CD14-positive monocyte (primary cell): ENCODE data around the gene TTC28. TPM values are rescaled to one million over a fixed set of nuclear protein-coding genes. Genes with fewer than 3 reads are reported as not detected.

Source experiments
- DNase-seq, 3 donors: peaks; one replicate each; pipeline ENCODE4 v3.0.0-alpha.2; 2011 to 2022
- H2AFZ ChIP-seq: 2 replicates; pipeline ENCODE4 v1.6.0; 2012; ENCODE audit warnings: mild to moderate bottlenecking, low read depth, low read length, inconsistent platforms; ENCODE audit not compliant: insufficient read depth, poor library complexity, severe bottlenecking
- H3K27ac ChIP-seq, 2 donors: 1 replicate in 1 of 2; 2 replicates in 1 of 2; pipeline ENCODE4 v1.5.1; 2012 to 2013; ENCODE audit warnings: low read length in 2 of 2, control low read depth in 1 of 2, inconsistent platforms in 1 of 2, low read depth in 1 of 2, mild to moderate bottlenecking in 1 of 2
- H3K27me3 ChIP-seq, 2 donors: one replicate each; pipeline versions ENCODE4 v1.6.0 to v1.6.1; 2011 to 2013; ENCODE audit warnings: low read length in 2 of 2; ENCODE audit not compliant: control insufficient read depth in 2 of 2, insufficient read depth in 2 of 2
- H3K36me3 ChIP-seq, 2 donors: replicated peaks in 1 of 2; 1 replicate in 1 of 2; 2 replicates in 1 of 2; pipeline versions ENCODE4 v1.5.1 to v1.6.1; 2012 to 2013; ENCODE audit warnings: low read length in 2 of 2, control low read depth in 1 of 2, inconsistent platforms in 1 of 2, mild to moderate bottlenecking in 1 of 2; ENCODE audit not compliant: insufficient read depth in 2 of 2, control insufficient read depth in 1 of 2
- H3K4me1 ChIP-seq, 2 donors: 1 replicate in 1 of 2; 2 replicates in 1 of 2; pipeline versions ENCODE4 v1.5.1 to v1.6.1; 2012 to 2013; ENCODE audit warnings: low read length in 2 of 2, control low read depth in 1 of 2, inconsistent platforms in 1 of 2, mild to moderate bottlenecking in 1 of 2, moderate library complexity in 1 of 2; ENCODE audit not compliant: insufficient read depth in 2 of 2, control insufficient read depth in 1 of 2
- H3K4me2 ChIP-seq: replicated peaks from 2 replicates; pipeline ENCODE3; 2012; ENCODE audit warnings: low read length, moderate library complexity, mild to moderate bottlenecking; ENCODE audit not compliant: poor library complexity, severe bottlenecking; ENCODE audit errors: extremely low read depth
- H3K4me3 ChIP-seq, 3 experiments: fragments of 200-600 bp in 1 of 3; sonication (generic) in 1 of 3; replicated peaks in 1 of 3; 1 replicate in 2 of 3; 2 replicates in 1 of 3; pipeline ENCODE4 v1.5.1; 2011 to 2013; ENCODE audit warnings: low read length in 3 of 3, mild to moderate bottlenecking in 3 of 3, control low read depth in 2 of 3, low read depth in 2 of 3, inconsistent platforms in 1 of 3, moderate library complexity in 1 of 3
- H3K79me2 ChIP-seq: 2 replicates; pipeline ENCODE4 v1.6.0; 2012; ENCODE audit warnings: mild to moderate bottlenecking, control low read depth, inconsistent platforms, low read length, moderate library complexity; ENCODE audit not compliant: insufficient read depth
- H3K9ac ChIP-seq: 2 replicates; pipeline ENCODE4 v1.6.0; 2017; ENCODE audit warnings: low read length, mild to moderate bottlenecking; ENCODE audit not compliant: insufficient read depth, poor library complexity, severe bottlenecking
- H3K9me3 ChIP-seq, 2 donors: replicated peaks in 1 of 2; 1 replicate in 1 of 2; 2 replicates in 1 of 2; pipeline versions ENCODE4 v1.5.1 to v1.6.1; 2012 to 2013; ENCODE audit warnings: low read length in 2 of 2, control low read depth in 1 of 2; ENCODE audit not compliant: control insufficient read depth in 1 of 2, insufficient read depth in 1 of 2
- H4K20me1 ChIP-seq: 2 replicates; pipeline ENCODE4 v1.6.0; 2012; ENCODE audit warnings: mild to moderate bottlenecking, low read length, control low read depth, moderate library complexity; ENCODE audit not compliant: insufficient read depth
- H3K27ac Mint-ChIP-seq, 7 donors: one replicate each; pipeline ENCODE4 v1.8.0; 2020; ENCODE audit warnings: mild to moderate bottlenecking in 7 of 7, mixed read lengths in 7 of 7, moderate library complexity in 6 of 7, inconsistent platforms in 2 of 7
- H3K27me3 Mint-ChIP-seq, 3 donors: one replicate each; pipeline ENCODE4 v1.8.0; 2021 to 2022; ENCODE audit warnings: low read depth in 3 of 3, mild to moderate bottlenecking in 3 of 3, mixed read lengths in 3 of 3, moderate library complexity in 3 of 3, inconsistent platforms in 1 of 3
- H3K36me3 Mint-ChIP-seq, 2 donors: one replicate each; pipeline ENCODE4 v1.8.0; 2020; ENCODE audit warnings: mixed read lengths in 2 of 2, inconsistent platforms in 1 of 2, mild to moderate bottlenecking in 1 of 2
- H3K4me1 Mint-ChIP-seq: one replicate; pipeline ENCODE4 v1.8.0; 2020; ENCODE audit warnings: mild to moderate bottlenecking, mixed read lengths
- H3K4me3 Mint-ChIP-seq, 2 donors: one replicate each; pipeline ENCODE4 v1.8.0; 2020; ENCODE audit warnings: mild to moderate bottlenecking in 2 of 2, mixed read lengths in 2 of 2, moderate library complexity in 1 of 2
- H3K9me3 Mint-ChIP-seq, 7 donors: one replicate each; pipeline ENCODE4 v1.8.0; 2020 to 2022; ENCODE audit warnings: mixed read lengths in 7 of 7, mild to moderate bottlenecking in 6 of 7, moderate library complexity in 6 of 7, inconsistent platforms in 2 of 7
- CTCF ChIP-seq: fragments of 200-600 bp; IDR thresholded peaks from one replicate; pipeline ENCODE4 v1.8.0; 2022; ENCODE audit warnings: antibody characterized with exemption, mild to moderate bottlenecking
- WGBS: methylation state at CpG from one replicate; pipeline ENCODE4 v1.1.5; 2013; ENCODE audit warnings: missing lambda C conversion rate; ENCODE audit not compliant: insufficient coverage; 5-methylcytosine and 5-hydroxymethylcytosine counted together
- intact Hi-C, 2 donors: fragments of 100-400 bp; cut with micrococcal nuclease; formaldehyde crosslinking; loops; one replicate each; pipeline versions ENCODE4 v1.15.0 to v1.15.1; 2023
- polyA plus RNA-seq, 3 donors: library from polyadenylated mRNA; depleted of rRNA in 1 of 3; unstranded in 2 of 3; stranded (reverse) in 1 of 3; fragments of 300-500 nt in 2 of 3; fragments of >200 nt in 1 of 3; fragmentation: Illumina TruSeq in 2 of 3; gene quantifications; 1 replicate in 2 of 3; 2 replicates in 1 of 3; pipeline ENCODE4 v1.2.3, GENCODE V29; 2012 to 2021

Gene TTC28
- polyA plus RNA-seq, 3 donors = 0.24 to 0.61 TPM; not detected in 1

GRCh38 chr22:28021998-28022660 is 657.5 kb downstream of the TTC28 start:
- peak overlapping the region in 1 of 7 donors; percentile 27 for H3K27ac Mint-ChIP-seq
- Histone ChIP-seq H3K27ac (no peak overlapping the region), H3K4me1 (no peaks in the 10 kb centered on the region), H3K79me2 (no peaks in the 10 kb centered on the region), H3K9ac (no peak overlapping the region), H3K27me3 (no peaks in the 10 kb centered on the region), H2AFZ (no peak overlapping the region), H3K36me3 (no peaks in the 10 kb centered on the region), H3K4me3 (no peak overlapping the region), H3K9me3 (no peaks in the 10 kb centered on the region), H3K4me2 (no peak overlapping the region), H4K20me1 (no peaks in the 10 kb centered on the region)
- H3K4me3 Mint-ChIP-seq = no peak overlapping the region
- H3K36me3 Mint-ChIP-seq = no peaks in the 10 kb centered on the region
- intact Hi-C loops = loop anchor here (5.0 to 10.0 kb wide), 2 partner anchors 570 to 573 kb away; no protein-coding TSS in a partner anchor
- H3K4me1 Mint-ChIP-seq = no peaks in the 10 kb centered on the region
- WGBS = 95% methylated on average over 7 of the region's 7 CpGs
- DNase-seq = no peak
- TF ChIP-seq CTCF = no peak
- H3K27me3 Mint-ChIP-seq = peaks cover 0 to 3% (median 2%) of the 10 kb centered on the region in 3 donors
- H3K9me3 Mint-ChIP-seq = peaks cover 0 to 3% (median 0%) of the 10 kb centered on the region in 7 donors

- Mint-ChIP-seq H3K36me3 (no peaks in the 10 kb centered on the region), H3K4me1 (no peaks in the 10 kb centered on the region), H3K27me3 (peaks cover 0 to 3% (median 2%) of the 10 kb centered on the region in 3 donors), H3K4me3 (no peak overlapping the region), H3K9me3 (peaks cover 0 to 3% (median 0%) of the 10 kb centered on the region in 7 donors), H3K27ac (no peak overlapping the region)
- intact Hi-C loops = loop anchor here (5.0 to 10.0 kb wide), 2 partner anchors 571 to 573 kb away; no protein-coding TSS in a partner anchor
- no peaks in the 10 kb centered on the region for H3K36me3 ChIP-seq
- no peak for DNase-seq
- H3K27me3 ChIP-seq = no peaks in the 10 kb centered on the region
- no peaks in the 10 kb centered on the region for H3K4me1 ChIP-seq
- H2AFZ ChIP-seq = no peak overlapping the region
- no peak overlapping the region for H3K4me2 ChIP-seq
- WGBS = 93% methylated on average over 7 of the region's 15 CpGs
- no peak overlapping the region for H3K4me3 ChIP-seq
- no peaks in the 10 kb centered on the region for H4K20me1 ChIP-seq
- no peak for TF ChIP-seq CTCF
- no peak overlapping the region for H3K27ac ChIP-seq
- H3K9ac ChIP-seq = no peak overlapping the region
- no peaks in the 10 kb centered on the region for H3K79me2 ChIP-seq
- no peaks in the 10 kb centered on the region for H3K9me3 ChIP-seq
Observed at GRCh38 chr22:28021116-28021997, 658.3 kb downstream of the TTC28 start.
